ENCODE data around the gene CTIF.

DNA sequence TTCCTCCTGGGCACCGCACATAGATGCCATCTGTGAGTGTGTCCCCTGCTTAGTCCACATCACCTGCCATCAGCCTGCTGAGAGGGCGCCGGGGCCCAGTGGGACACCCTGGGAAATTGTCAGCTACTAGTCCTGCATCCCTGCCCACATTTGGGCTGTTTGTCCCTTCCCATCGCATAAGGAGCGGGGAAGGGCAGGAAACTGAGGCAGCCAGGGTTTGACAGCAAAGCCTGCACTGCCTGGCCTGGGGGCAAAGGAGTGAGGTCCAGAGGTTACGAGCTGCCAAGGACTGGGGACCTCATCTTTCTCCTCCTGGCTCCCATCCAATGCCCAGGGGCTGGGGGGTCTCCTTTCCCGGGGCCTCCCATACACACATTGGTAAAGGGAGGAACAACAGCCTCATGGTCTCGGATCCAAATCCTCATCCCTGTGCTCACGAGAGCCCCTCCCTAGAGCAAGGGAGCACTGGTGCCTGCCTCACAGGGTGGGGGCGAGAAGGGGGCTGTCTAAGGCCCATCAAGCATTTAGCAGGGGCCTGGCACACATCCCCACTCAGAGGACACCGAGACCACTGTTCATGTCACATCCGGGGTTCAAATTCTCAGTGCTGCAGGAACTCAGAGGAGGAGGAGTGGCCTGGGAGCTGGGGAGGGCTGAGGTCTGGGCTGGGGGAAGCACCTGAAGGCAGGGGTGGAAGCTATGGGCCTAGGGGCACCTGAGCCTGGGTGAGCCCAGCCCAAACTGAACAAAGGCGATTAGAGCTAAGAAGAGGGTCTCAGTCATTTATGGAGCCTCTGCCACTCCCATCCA, 298.2 kb downstream of the CTIF start:
- TF ChIP-seq, protein P1, sequence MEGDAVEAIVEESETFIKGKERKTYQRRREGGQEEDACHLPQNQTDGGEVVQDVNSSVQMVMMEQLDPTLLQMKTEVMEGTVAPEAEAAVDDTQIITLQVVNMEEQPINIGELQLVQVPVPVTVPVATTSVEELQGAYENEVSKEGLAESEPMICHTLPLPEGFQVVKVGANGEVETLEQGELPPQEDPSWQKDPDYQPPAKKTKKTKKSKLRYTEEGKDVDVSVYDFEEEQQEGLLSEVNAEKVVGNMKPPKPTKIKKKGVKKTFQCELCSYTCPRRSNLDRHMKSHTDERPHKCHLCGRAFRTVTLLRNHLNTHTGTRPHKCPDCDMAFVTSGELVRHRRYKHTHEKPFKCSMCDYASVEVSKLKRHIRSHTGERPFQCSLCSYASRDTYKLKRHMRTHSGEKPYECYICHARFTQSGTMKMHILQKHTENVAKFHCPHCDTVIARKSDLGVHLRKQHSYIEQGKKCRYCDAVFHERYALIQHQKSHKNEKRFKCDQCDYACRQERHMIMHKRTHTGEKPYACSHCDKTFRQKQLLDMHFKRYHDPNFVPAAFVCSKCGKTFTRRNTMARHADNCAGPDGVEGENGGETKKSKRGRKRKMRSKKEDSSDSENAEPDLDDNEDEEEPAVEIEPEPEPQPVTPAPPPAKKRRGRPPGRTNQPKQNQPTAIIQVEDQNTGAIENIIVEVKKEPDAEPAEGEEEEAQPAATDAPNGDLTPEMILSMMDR (IDR thresholded peaks at IDR 0.05; ENCODE audit: low read length) = no peak
- TF ChIP-seq EZH2 (optimal IDR thresholded peaks at IDR 0.05; ENCODE audit: low read depth, low read length) (no peak), EZH2phosphoT487 (IDR thresholded peaks at IDR 0.05; ENCODE audit: low read length) (no peak)

All from MM.1S (cell line).